UCSD-AML1 (cell line): ENCODE measurements around the gene TNRC18.

Experiments used
- DNase-seq: peaks from one replicate; lab custom pipeline; 2025; ENCODE audit not compliant: unreplicated experiment; lab: John Stamatoyannopoulos, UW

The TNRC18 gene

GRCh38 chr7:5352440-5353010 is 71.1 kb downstream of the TNRC18 start:
- DNase-seq: no peak

- no peak for DNase-seq
Observed at GRCh38 chr7:5351507-5352265, 71.9 kb downstream of the TNRC18 start.

- DNase-seq: no peak
Observed at GRCh38 chr7:5350600-5351385, 72.8 kb downstream of the TNRC18 start.

- no peak for DNase-seq
Observed at GRCh38 chr7:5350174-5350463, 73.5 kb downstream of the TNRC18 start.

GRCh38 chr7:5349437-5350173 is 74.0 kb downstream of the TNRC18 start:
- no peak for DNase-seq

- no peak for DNase-seq
Observed at GRCh38 chr7:5349005-5349380, 74.6 kb downstream of the TNRC18 start.

GRCh38 chr7:5348134-5349004 is 75.3 kb downstream of the TNRC18 start:
- DNase-seq: no peak

- no peak for DNase-seq
Observed at GRCh38 chr7:5345671-5346070, 78.0 kb downstream of the TNRC18 start.

GRCh38 chr7:5345171-5345570 is 78.5 kb downstream of the TNRC18 start:
- DNase-seq: no peak

GRCh38 chr7:5344342-5344741 is 79.3 kb downstream of the TNRC18 start:
- DNase-seq: no peak

- no peak for DNase-seq
Observed at GRCh38 chr7:5343884-5344283, 79.8 kb downstream of the TNRC18 start.

- no peak for DNase-seq
Observed at GRCh38 chr7:5342631-5343030, 81.0 kb downstream of the TNRC18 start.

- DNase-seq: no peak
Observed at GRCh38 chr7:5339955-5340354, 83.7 kb downstream of the TNRC18 start.

GRCh38 chr7:5337047-5337446 is 86.6 kb downstream of the TNRC18 start:
- no peak for DNase-seq

GRCh38 chr7:5334671-5335070 is 89.0 kb downstream of the TNRC18 start:
- DNase-seq: no peak

GRCh38 chr7:5333121-5334045 is 90.3 kb downstream of the TNRC18 start:
- DNase-seq: no peak

- DNase-seq: no peak
Observed at GRCh38 chr7:5332579-5332978, 91.1 kb downstream of the TNRC18 start.

GRCh38 chr7:5330288-5330687 is 93.3 kb downstream of the TNRC18 start:
- no peak for DNase-seq

GRCh38 chr7:5324961-5325360 is 98.7 kb downstream of the TNRC18 start:
- no peak for DNase-seq
